ACHN (cell line): Measurements from ENCODE around the gene LRRC63.

Experiments used
- DNase-seq: peaks from one replicate; pipeline ENCODE4 v3.0.0-alpha.2; 2015
- in situ Hi-C: cut with HindIII; loops from 2 replicates; pipeline ENCODE4 v1.10.0; 2017; ENCODE audit warnings: low sequenced_read_pairs, low pct_ligation_motif_present, low pct_unique_long_range_greater_than_20kb

LRRC63 gene

DNA sequence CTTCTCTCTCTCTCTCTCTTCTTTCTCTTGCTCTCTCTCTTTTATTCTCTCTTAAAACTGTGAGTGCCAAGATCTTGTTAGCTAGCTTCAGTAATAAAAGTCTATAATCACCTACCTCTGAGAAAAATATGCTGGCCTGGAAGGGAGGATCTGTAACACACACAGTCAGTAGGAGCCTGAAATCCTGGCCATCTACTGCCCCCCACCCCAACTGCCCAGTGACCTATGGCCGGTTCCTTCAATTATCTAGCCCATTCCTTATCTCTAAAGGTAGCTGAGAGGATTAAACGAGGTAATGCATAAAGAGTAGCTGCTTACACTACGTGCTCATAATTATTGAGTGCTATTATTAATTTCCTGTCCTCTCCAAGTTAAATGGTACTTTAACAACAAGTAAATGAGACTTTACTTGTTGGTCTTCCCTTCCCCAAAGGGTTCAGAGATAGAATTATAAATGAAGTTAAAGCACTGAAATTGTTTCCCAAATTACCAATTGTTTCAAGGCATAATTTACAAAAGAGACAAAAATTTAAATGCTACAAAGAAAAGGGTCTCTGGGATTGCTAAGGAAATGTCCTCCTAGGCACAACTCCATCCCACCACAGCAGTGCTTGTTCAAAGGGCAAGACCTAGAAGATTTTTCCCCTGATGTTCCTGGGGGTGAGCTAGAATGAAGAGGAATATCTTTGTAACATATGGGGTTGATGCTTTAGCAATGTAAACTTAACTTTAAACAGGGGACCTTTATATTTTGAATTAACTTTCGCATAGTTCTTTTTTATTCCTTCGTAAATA is 31.6 kb upstream of the LRRC63 start:
- in situ Hi-C loops, result no loop called here
- DNase-seq, result no peak

DNA sequence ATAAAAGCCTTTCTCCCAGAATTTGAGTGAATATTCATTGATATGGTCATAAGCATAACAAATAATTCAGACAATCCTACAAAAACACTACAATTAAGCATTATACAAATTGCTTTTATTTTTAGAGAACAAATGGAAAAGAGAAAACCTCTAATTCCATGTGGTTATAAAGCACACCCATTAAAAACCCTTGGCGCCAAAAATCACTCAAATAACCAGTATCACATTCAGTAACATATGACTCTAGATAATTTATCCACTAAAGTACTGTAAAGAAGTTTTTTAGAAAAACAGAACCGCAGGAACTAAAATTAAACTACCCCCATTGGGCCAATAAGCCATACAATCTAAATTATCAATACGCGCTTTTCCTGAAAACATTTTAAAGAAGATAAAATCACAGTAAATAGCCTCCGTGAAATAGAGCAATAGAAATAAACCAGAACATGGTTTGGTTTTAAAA is 30.3 kb upstream of the LRRC63 start:
- DNase-seq, result no peak
- in situ Hi-C loops, result no loop called here

DNA sequence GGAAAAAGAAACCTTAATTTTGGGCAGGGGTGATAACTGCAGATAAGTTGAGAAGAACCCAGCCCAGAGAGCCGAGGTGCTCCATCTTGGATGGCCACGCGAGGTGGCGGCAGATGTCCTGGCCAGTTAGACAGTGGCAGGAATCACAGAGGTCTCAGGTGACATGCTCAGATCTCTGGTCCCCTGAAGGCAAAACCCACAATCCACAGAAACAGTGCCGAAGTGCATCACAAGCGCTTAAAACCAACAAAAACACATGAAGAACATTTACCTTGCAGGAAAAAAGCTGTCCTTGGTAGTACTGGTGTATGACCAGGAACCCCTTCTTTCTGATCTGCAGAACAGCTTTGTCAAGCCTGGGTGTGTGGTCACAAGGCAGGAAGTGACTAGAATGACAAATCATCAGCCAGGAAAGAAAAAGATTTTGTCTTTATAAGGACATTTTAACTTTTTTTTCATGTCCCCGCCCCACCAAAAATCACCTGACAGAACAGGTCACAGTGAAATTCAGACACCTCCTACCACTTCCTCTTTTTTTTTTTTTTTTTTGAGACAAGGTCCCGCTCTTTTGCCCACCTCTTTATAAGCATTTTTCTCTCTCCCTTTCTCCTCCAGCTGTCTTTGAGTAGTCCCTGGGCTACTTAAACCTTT is 29.8 kb upstream of the LRRC63 start, which contains the start of gene LCP1:
LCP1 (minus strand) TSS at position 338 of the 651 bp plus-strand sequence. CDS start 22,515 bp downstream, outside the sequence.
- in situ Hi-C loops, result no loop called here
- DNase-seq, result no peak

DNA sequence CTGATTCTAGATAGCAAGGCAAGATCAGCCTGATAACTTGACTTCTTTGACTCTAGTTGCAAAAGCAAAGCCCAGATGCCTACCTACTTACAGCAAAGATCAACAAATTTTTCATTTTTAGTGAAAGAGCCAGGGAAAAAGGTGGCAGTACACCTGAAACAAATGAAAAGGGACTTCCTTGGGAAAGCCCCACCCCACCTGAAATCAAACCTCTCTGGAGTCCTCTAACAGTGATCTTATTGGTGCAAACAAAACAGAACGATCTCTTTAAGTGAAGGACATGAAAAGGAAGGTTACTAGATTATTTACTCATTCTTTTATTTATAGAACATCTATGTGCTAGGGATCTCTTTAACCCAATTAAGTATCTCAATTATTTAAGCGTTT is 29.2 kb upstream of the LRRC63 start:
- no peak for DNase-seq
- in situ Hi-C loops, result no loop called here

DNA sequence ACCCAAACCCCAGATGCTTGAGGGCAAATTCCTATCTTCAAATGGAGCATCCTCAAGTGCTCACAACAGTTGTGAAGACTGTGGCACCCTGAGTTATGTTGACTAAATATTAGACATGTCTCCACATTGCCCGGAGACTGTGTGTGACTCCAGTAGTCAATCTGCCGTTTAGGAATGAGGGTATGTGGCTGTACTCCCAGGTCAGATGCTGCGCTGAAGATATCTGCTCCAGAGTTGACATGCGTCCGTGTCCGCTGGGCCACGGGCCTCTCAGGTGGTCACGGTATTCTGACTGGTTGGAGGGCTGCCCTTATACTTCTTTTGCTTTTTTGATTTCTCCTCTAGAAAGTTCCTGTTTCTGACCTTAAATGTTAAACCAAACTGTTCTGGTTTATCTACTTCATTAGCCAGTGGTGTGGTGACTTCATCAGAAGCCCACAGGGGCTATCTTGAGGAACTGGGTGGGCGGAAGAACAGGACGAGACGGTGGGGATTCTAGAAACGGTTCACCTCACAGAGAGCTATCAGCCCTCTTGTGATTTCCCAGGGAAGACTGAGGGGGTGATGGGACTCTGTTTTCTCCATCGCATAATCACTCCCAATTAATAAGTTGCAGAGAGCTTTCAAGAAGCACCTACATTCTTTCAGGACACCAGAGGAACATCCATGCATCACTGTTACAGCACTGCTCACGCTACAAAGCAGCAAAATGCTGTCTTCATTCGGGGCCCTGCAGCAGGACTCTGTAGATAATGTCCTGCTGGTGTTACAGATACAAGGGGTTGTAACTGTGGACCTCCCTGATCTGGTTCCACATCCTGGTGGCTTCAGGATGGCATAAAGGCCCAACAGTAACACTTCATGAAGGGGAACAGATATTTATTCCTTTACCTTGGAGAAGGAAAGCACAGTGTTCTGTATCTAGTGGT is 28.4 kb upstream of the LRRC63 start:
- in situ Hi-C loops, result no loop called here
- no peak for DNase-seq

DNA sequence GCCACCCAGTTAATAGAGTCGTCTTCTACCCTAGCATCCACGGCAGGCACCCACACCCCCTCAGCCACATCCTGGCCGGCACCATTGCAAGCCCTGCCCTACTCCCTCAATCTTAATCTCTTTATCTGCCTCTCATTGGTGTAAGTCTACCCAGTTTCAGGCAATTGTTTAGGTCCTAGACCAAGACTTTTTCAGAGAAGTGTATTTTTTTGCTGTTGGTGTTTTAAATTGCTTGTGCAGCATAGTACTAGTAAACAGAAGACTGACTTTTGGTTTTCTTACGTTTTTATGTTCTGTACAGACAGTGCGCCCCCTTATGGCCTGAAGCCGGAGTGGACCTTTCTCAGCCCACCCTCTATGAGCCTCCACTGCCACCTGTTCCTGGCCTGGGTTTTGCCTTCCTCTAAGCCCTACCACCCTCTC is 27.4 kb upstream of the LRRC63 start:
- in situ Hi-C loops, result no loop called here
- peak; percentile 19 for DNase-seq

DNA sequence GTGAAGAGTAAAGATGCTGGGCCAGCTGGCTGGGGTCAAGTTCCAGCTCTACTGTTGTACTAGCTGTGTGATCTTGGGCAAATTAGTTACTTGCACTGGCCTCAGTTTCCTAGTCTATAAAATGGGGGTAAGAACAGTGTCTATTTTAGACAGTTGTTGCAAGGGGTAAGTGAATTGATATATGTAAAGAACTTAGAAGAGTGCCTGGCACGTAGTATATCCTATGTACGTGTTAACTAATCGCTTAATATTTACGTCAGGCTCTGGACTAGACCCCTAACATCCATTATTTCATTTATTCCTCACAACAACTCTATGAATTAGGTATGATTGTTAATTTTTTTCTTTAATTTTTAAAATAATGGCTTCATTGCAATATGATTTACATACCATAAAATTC is 26.1 kb upstream of the LRRC63 start:
- in situ Hi-C loops, result no loop called here
- no peak for DNase-seq

DNA sequence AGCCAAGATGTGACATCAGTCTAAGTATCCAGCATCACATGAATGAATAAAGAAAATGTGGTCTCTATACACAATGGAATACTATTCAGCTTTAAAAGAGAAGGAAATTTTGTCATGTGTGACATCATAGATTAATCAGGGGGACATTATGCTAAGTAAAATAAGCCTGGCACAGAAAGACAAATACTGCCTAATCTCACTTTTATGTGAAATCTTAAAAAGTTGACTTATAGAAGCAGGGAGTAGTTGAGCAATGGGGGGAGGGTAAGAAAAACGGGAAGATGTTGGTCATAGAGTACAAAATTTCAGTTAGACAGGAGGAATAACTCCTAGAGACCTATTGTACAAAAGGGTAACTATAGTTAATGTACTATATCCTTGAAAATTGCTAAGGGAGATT is 19.3 kb upstream of the LRRC63 start:
- DNase-seq, result no peak
- in situ Hi-C loops, result no loop called here

DNA sequence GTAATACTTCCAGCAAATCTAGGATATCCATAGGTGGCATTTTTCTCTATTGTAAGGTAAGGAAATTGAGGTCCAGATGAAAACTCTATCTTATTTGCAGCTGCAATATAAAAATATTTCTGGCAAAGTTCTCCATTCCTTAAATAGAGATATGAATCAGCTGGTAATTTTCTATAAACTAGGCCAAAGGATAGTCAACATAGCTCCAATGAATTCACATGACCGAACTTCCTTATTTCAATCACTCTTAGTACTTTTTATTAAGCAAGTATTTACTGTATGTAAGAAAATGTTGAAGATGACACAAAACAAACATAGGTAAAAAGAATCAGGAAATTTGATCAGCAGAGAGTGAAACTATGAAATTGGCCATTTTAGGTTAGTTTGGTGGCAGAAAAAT is 16.7 kb upstream of the LRRC63 start:
- DNase-seq, result no peak
- in situ Hi-C loops, result no loop called here

DNA sequence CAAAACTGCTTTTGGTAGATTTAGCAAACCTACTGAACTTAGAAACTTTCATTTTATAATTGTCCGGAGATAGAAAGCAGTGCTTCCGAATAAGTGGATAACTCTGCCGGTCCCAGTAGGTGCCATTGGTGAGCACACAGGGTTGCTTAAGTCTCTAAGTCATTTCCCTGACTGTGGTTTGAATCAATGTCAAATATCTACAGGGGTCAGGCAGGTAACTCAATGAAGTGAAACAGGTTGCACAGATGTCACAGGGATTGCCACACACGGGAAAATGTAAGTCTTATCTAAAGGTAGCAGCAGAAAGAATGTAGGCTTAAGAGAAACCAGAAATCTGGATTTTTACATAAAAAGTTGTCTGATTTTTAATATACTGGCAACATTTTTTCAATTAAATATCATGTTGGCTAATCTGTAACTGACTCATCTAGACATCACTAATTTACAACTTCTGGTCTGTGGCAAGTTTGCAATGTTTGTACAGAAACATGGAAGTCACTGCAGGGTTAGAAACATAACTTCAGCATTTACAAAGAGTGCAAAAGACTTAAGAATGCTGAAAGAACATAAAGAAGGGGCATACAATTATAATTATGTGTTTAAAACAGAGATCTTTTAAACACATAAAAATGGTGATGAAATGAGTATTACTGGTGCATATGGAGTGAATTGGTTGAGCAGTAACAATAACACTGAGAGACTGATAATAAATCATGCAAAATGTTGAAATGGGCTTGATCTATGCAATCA is 14.3 kb upstream of the LRRC63 start:
- in situ Hi-C loops, result no loop called here
- DNase-seq, result no peak

DNA sequence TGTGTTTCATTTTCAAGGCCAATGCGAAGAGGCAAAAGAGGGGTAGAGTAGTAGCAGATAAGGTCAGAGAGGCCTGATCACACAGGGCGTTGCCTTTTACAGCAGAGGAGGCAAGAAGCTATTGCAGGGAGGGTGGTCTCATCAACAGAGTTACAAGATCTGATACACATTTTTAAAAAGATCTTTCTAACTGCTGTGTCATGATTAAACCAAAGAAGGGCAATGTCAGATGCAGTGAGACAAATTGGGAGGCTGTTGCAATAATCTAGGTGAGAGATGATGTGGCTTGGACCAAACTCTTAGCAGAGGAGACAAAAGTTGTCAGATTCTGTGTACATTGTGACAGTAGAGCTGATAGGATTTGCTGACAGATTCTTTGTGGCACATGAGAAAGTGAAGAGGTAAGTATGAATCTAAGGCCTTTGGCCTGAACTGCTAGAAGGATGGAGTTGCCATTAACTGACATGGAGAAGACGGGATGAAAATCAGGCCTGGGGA is 13.0 kb upstream of the LRRC63 start:
- in situ Hi-C loops, result no loop called here
- no peak for DNase-seq

DNA sequence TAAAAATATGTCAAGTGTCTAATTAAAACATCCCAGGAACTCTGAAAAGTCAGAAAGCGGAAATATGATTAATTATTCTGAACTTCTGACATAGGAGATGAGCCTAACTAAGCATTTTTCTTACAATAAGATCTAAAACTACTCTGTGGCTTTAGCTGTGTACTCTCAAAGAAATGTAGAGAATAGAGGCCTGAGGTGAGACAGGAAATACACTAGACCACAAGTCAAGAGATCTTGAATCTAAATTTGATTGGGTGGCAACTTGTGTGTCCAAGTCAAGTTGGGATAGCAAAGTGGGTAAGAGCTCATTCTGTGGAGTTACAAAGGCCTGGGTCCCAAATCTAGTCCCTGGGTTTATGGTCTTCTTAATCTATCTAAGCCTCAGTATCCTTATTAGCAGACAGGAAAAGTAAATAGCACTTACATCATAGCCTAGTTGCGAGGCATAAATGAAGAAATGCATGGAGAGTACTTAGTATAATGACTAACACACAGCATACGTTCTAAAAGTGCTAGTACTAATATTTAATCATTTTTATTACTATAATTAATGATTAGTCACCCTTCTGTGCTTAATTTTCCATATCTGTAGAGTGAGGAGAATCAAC is 9.4 kb upstream of the LRRC63 start:
- no peak for DNase-seq
- in situ Hi-C loops, result no loop called here

DNA sequence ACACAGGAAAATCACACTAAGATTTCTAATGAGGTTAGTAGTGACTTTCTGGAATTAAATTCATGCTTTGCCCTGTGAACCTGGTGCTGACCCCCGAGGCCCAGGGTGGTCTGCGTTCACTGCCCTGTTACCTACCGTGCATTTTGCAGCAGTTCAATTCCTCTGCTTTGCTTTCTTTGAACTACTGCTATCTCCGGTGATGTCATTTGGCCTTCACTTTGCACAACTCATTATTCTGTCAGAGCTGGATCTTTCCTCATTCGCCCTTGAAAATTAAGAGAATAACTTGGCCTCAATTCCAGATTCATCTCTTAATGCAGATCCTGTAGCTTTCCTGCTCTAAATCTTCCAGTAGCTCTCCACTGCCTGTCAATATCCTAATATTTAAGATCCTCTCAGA is 8.8 kb upstream of the LRRC63 start:
- in situ Hi-C loops, result no loop called here
- DNase-seq, result no peak

DNA sequence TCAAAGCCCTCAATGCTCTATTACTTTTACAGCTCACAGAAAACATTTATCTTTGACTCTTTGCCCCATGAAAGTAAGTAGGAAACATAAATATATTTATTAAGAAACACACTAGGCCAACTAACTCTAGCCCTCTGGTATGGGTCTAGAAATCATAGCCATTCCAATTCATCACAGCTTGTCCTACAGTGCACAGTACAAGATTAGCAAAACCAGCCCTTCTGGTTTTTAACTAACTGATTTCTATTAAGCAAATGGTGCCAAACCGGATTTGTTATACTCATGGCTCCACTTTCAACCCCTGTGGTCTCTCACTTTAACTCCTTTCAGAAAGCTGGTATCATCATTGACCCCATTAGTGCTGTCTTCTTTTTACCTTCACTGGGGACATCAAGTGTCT is 5.6 kb upstream of the LRRC63 start:
- no peak for DNase-seq
- in situ Hi-C loops, result no loop called here

DNA sequence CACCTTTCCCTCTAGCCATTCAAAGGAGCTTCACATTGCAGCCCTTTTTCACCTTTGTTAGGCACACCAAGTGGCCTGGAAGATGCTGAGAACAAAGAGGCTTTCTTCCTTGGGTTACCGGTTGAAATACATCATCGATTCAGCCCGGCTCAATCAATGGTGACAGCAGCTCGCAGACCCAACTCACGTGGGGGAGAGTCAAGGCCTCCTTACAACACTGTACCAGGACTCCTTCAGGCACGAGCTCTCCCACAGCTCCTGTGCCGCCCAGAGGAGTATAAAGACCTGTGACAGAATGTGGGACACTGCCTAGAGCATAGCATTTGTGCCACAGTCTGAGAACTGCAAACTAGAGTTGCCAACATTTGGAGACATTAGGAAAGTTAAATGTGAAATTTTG is 3.9 kb upstream of the LRRC63 start:
- no peak for DNase-seq
- in situ Hi-C loops, result no loop called here

DNA sequence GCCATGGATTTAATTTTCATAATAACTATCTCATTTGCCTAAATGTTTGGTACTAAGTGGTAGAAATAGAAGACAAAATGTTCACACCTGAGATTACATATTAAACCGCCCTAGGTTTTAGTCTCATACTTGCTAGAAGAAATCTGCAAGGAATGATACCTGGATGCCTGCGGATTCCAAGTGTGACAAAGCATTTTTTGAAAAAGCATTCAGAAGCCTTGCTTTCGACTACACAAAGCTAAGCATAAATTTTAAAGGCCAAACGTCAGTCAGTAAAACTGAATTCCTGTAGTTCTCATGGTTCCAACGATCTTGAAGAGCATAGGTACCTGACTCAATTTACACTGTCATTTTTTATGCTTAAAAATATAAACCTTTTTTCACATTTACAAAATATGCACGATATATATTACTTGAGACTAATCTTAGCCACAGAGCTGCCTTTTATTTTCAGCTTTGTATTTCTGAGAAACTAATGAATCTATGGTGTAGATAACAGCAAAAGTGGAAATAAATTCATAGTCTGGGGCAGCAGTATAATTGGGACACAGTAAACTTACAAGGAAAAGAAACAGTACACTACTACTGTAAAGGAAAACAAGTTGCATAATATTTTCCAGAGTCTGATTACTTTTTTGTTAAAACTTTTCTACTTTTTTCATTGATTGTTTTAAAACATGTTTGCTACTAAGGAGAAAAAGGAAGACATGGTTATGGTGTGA is 1.2 kb upstream of the LRRC63 start:
- in situ Hi-C loops, result no loop called here
- DNase-seq, result no peak

DNA sequence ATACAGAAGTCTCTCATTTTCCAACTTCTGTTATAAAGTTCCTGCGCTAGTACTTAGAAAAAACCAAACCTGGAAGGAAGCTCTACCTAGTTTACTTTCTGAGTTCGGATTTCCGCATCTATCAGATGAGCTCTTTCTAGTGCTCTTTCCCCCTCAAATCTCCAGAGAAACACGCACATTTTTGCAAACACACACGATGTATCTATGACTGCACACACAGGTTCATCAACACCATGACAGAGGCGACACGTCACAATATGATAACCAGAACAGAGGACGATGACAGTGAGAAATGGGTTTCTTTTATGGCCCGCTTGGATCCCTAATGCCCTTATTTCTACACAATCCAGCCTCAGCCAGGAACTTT is 629 bp upstream of the LRRC63 start:
- no peak for DNase-seq
- in situ Hi-C loops, result no loop called here
